PC-3 (cell line): ENCODE data around the gene TNFSF8.

Experiments
- EZH2 ChIP-seq: fragments of 300-600 bp; sonication (generic); IDR thresholded peaks from one replicate; pipeline ENCODE4 v1.6.1; 2017; ENCODE audit warnings: antibody characterized with exemption, mild to moderate bottlenecking, low read length; ENCODE audit not compliant: unreplicated experiment
- TF ChIP-seq, protein P1 (sequence below): fragments of 300-600 bp; sonication (generic); conservative IDR thresholded peaks from 2 replicates; pipeline ENCODE4 v1.5.1; 2017; ENCODE audit warnings: antibody characterized with exemption, low read depth, mild to moderate bottlenecking, low read length

DNA sequence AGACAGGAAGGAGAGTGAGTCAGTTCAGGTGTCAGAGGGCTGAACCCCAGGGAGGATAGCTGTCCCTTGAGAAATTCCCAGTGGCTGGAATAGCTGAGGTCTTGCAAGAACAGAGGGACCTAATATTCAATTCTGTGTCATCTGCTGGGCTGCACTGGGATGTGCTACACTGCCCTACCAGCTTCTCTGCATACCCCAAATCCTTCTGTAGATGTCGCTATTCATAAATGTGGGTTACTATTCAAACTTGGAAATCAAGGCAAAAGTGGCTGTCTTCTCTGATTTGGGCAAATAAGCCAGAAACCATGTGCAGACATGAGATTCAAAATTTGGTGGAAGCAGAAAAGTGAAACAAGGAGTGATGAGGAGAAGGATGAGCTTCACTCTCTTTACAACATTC lies 16.3 kb downstream of the TNFSF8 start:
- TF ChIP-seq, protein P1, sequence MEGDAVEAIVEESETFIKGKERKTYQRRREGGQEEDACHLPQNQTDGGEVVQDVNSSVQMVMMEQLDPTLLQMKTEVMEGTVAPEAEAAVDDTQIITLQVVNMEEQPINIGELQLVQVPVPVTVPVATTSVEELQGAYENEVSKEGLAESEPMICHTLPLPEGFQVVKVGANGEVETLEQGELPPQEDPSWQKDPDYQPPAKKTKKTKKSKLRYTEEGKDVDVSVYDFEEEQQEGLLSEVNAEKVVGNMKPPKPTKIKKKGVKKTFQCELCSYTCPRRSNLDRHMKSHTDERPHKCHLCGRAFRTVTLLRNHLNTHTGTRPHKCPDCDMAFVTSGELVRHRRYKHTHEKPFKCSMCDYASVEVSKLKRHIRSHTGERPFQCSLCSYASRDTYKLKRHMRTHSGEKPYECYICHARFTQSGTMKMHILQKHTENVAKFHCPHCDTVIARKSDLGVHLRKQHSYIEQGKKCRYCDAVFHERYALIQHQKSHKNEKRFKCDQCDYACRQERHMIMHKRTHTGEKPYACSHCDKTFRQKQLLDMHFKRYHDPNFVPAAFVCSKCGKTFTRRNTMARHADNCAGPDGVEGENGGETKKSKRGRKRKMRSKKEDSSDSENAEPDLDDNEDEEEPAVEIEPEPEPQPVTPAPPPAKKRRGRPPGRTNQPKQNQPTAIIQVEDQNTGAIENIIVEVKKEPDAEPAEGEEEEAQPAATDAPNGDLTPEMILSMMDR = 0 out of 2 replicates have a peak, but pooled peaks have one; percentile 23
- no peak for TF ChIP-seq EZH2
